Hematopoietic multipotent progenitor cell treated with erythropoietin and hydrocortisone succinate and interleukin-3 and kit ligand, for 15 days (in vitro differentiated cells): ENCODE results near the gene TUFM.
"Not testable (repeated sequence)": the region's sequence is repeated elsewhere in the genome, so short reads cannot be mapped to it uniquely, and the experiment has no call there.

Experiments used
- DNase-seq: peaks from one replicate; pipeline ENCODE4 v3.0.0-alpha.2; 2015; ENCODE audit warnings: low spot score

Gene TUFM

DNA sequence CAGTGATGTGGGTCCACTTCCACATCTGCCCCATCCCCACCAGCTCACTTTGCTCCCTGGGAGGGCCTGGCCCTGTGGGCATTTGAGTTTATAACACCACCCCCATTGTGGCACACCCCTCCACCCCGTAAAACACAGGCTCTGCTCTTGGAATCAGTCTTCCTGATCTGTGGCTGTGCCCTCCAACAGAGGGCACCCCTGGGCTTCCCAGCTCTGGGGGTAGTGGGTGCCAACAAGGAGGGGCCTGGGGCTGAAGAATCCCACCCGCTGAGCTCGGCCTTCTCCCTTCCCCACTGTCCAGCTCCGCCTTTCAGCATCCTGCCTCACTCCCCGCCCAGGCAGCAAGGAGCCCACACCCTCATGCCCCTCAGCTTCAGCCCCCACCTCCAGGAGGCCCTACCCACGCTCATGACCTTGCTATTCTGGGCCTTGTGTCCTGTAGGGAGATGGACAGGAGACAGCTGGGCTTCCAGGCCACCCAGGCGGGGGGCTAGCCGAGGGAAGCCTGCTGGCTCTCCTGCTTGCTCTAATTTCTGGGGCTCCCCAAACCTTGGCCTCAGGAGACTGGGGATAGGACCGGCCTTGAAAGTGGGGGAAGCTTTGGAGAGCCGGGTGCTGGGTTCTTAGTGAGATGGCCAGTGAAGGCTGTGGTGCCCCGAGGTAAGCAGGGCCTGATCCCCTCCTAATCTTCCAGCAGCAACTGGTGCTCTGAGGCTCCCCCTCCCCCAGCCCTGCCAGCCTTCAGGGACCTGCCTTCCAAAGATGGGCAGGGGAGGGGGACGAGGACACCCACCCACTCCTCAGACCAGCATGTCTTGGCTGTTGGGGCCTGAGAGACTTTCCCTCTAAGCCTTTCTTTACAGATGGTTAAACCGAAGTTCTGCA, 29.2 kb upstream of the TUFM start:
- no peak for DNase-seq

DNA sequence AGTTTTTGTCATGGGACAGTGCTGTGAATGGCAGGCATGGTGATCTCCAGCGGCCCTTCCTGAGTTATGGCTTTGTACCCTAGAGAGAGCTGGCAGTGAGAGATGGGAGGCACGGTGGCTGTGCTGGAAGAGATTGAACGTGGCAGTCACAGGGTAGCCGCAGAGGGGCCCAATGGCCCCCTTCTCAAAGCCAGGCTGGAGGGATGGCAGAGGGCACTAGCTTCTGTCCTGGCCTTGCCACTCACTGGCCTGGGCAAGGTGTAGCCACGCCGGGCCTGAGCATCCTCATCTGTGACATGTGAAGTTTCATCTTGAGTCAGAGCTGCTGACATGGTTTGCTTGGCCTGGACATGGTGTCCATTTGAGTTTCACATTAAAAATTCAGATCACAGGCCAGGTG, 28.3 kb upstream of the TUFM start:
- DNase-seq: no peak

DNA sequence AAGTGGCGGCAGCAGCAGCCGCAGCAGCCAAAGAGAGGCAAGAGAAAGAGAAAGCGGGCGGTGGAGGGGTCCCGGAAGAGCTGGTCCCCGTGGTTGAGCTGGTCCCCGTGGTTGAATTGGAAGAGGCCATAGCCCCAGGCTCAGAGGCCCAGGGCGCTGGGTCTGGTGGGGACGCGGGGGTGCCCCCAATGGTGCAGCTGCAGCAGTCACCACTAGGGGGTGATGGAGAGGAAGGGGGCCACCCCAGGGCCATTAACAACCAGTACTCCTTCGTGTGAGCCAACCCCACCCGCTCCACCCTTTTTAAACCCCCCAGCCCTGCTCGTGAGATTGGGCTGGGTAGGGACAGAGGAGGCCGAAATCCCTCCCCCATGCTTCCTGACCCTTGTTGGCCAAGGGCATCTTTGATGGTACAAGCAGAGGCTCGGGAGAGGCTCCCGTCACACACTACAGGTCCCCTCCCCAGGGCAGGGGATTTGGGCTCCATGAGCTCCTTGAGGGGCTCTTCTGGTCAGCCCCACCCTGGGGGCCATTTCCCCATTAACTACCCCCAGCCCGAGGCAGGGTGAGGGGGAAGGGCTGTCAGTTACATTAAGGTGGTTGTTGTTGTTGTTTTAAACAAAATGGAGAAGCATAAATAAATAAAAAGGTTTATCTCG, 27.5 kb upstream of the TUFM start:
- DNase-seq: peak; percentile 61

DNA sequence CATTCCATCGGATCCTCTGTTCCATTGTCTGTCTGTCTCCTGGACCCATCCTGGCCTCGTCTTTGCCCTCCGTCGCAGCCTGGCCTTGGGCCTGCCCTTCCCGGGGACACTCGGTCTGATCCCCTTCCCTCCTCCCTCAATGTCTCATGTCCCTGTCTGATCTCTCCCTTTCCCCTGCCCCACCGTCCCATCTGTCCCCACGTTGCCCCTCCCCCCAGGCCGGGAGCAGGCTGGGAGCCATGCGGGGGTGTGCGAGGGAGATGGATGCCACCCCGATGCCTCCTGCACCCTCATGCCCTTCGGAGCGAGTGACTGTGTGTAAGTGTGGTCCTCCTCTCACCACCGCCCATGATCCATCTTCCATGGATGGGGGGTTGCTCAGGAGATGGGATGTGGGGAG, 26.8 kb upstream of the TUFM start:
- DNase-seq: no peak

DNA sequence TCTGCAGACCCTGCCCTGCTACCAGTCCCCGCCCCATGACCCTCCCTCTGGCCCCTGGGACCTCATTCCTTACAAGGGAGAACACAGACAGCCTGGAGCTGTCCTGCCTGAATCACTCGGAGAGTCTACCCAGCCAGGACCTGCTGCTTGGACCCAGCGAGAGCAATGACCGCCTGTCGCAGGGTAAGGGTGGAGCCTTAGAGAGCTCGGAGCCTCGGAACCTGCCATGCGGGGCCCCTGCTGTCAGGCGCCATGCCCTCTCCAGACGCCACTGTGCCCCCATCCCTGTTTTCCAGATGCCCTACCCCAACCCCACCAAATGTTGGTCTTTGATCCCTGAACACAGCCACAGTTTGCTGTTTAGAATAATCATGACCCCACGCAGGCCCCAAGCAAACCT, 23.1 kb upstream of the TUFM start:
- no peak for DNase-seq

DNA sequence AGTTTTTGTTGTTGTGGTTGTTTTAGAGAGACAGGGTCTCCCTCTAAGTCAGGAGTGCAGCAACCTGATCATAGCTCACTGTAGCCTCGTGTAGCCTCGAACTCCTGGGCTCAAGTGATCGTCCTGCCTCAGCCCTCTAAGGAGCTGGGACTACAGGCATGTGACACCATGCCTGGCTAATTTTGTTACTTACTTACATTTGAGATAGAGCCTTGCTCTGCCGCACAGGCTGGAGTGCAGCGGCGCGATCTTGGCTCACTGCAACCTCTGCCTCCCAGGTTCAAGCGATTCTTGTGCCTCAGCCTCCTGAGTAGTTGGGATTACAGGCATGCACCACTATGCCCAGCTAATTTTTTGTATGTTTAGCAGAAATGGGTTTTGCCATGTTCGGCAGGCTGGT, 21.5 kb upstream of the TUFM start:
- DNase-seq: not testable (repeated sequence)

- no peak for DNase-seq
Measured at GRCh38 chr16:28867241-28867640, 21.1 kb upstream of the TUFM start.

GRCh38 chr16:28866454-28866804, 20.3 kb upstream of the TUFM start:
- no peak for DNase-seq

- DNase-seq: no peak
Measured at GRCh38 chr16:28865722-28866453, 19.7 kb upstream of the TUFM start.

DNA sequence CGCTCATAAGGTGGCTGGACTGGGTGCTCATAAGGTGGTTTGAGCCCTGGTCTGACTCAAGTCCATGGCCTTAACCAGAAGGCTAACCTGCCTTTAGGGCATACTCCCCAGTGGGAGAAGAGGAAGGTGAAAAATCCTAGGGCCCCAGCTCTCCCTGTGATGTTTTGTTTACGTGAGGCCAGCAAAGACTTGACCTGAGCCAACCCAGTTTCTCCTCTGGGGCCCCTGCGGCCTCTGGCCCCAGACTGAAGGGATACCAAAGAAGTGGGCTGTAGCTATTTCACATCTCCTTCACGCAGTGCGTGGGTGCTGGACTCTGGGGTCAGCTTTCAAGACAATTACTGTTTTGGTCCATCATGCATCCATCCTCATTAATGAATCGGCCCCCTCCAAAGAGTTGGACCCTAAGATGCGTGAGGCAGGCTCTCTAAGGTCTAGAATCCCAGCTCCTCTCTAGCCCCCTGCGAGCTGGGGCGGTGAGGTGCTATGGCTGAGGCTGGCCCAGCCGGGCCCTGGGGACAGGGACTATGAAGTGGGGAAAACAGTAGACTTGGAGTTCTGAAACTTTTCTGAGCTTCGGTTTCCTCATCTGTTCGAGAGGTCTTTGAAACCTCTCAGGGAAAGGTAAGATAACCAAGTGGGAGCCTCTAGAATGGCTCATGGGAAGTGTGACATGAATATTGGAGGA, 19.0 kb upstream of the TUFM start:
- DNase-seq: no peak

DNA sequence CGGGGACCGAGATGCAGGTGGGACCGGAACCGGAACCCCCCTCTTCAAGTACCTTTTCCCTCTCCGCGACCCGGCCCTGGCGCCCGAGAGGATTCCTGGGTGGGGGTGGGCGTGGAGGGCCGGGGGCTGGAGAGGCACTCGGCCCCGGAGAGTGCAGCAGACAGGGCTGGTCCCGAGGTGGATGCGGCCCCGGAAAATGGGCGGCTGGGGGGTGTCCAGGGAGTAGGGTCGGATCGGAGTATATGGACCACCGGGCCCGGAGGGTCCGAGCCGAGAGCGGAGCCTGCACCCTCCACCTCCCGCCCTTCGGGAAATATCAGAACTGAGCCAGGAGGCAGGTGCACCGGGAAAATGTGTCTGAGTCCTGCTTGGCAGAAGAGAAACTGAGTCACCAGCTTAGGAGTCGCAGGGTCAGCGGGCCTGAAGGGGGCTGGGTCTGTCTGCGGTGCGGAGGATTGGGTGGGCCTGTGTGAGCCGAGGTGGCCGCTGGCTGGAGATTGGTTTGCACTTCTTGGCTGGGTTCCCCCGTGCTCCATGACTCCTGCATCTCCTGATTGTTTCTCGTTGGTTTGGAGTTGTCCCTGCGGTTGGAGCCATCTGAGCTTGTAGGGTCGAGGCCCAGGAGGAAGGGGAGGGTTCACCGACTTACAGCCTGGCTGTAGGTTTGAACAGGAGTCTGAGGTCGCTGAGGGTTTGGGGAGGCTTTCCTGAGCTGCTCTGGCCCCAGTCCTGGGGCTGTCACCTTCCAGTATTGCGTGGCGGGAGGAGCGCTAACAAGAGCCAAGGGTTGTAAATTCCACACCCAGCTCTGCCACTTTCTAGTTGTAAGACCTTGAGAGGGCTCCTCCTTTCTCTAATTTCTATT, 18.0 kb upstream of the TUFM start:
- no peak for DNase-seq

GRCh38 chr16:28859326-28859725, 13.2 kb upstream of the TUFM start:
- DNase-seq: no peak

GRCh38 chr16:28858421-28858820, 12.3 kb upstream of the TUFM start:
- no peak for DNase-seq

- DNase-seq: no peak
Measured at GRCh38 chr16:28846933-28847273, 755 bp upstream of the TUFM start.

- DNase-seq: no peak
Measured at GRCh38 chr16:28845761-28846079, 428 bp downstream of the TUFM start.

- DNase-seq: peak; percentile 53
Measured at GRCh38 chr16:28845293-28845692, 855 bp downstream of the TUFM start.

DNA sequence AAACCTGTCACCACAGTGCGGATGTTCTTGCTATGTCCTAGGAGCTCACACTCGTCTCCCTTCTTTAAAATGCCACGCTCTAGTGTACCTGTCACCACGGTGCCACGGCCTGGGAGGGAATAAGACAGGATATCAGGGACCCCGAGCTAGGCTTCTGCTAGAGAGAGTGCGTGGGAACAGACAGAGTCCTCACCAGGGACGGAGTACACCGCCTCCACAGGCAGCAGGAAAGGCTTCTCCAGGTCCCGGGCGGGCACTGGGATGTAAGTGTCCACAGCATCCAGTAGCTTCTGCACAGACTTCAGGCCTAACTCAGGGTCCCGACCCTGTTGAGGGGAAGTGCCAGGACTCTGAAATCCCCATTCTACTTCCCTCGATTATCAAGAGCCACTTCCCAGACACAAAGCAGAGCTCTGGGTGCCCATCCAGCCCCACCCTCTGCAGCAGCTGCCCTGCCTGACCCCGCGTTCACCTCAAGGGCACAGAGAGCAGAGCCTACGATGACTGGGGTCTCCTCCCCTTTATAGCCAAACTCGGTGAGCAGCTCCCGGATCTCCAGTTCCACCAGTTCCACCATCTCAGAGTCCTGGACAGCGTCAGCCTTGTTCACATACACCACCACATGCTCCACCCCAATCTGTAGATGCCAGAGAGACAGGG, 1.8 kb downstream of the TUFM start:
- DNase-seq: no peak

- DNase-seq: no peak
Measured at GRCh38 chr16:28843766-28844165, 2.4 kb downstream of the TUFM start.

- no peak for DNase-seq
Measured at GRCh38 chr16:28842696-28843095, 3.5 kb downstream of the TUFM start.

DNA sequence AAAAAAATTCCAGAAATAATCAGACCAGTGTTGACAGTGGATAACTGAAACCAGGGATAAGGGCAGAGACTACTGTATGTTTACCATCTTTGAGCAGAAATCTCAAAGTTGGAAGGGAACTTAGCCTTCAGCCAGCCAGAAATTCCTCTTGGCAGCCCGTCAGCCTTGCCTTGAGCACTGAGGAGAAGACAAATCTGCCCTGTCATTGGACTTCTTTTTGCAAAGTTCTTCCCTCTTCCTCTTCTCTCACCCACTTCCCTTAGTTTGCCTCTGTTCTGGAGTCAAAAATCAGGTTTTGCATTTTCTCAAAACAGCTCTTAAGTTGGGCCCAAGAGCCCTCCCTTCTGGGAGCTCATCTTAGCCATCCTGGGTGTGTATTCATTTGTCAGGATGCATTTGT, 6.2 kb downstream of the TUFM start:
- no peak for DNase-seq

DNA sequence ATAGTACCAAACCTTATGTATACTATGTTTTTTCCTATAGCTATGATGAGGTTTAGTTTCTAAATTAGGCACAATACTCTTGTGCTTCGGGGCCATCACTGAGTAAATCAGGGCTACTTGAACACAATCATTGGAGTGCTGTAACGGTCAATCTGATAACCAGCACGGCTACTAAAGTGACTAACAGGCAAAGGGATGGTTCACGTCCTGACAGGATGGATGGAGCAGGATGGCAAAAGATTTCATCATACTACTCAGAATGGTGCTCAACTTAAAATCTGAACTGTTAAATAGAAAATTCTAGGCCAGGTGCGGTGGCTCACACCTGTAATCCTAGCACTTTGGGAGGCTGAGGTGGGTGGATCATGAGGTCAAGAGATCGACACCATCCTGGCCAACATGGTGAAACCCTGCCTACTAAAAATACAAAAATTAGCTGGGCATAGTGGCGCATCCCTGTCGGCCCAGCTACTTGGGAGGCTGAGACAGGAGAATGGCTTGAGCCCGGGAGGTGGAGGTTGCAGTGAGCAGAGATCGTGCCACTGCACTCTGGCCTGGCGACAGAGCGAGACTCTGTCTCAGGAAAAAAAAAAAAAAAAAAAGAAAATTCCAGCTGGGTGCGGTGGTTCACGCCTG, 7.0 kb downstream of the TUFM start:
- no peak for DNase-seq
